Tibial artery (tissue), 4 donors: ENCODE measurements around the gene LRPPRC.

Experiments used
- DNase-seq, 2 donors: peaks; one replicate each; pipeline ENCODE4 v3.0.0-alpha.2; 2019
- H3K27ac ChIP-seq, 2 donors: fragments of 200-600 bp; sonication (generic) in 1 of 2; 1 replicate in 1 of 2; 2 replicates in 1 of 2; pipeline ENCODE4 v1.5.1; 2018 to 2019; ENCODE audit warnings: mild to moderate bottlenecking in 1 of 2
- H3K27me3 ChIP-seq, 2 donors: fragments of 200-600 bp; sonication (generic) in 1 of 2; one replicate each; pipeline versions ENCODE4 v1.5.1 to v1.6.0; 2016 to 2019
- H3K36me3 ChIP-seq, 3 donors: fragments of 200-600 bp; sonication (generic) in 2 of 3; one replicate each; pipeline ENCODE4 v1.5.1; 2016 to 2019; ENCODE audit warnings: mild to moderate bottlenecking in 2 of 3
- H3K4me1 ChIP-seq, 4 donors: fragments of 200-600 bp; sonication (generic) in 2 of 4; 1 replicate in 3 of 4; 2 replicates in 1 of 4; pipeline ENCODE4 v1.5.1; 2016 to 2019
- H3K4me3 ChIP-seq, 2 donors: fragments of 200-600 bp; sonication (generic) in 1 of 2; 1 replicate in 1 of 2; 2 replicates in 1 of 2; pipeline ENCODE4 v1.5.1; 2018 to 2019; ENCODE audit warnings: mild to moderate bottlenecking in 2 of 2
- H3K9me3 ChIP-seq, 3 donors: fragments of 200-600 bp; sonication (generic) in 1 of 3; one replicate each; pipeline ENCODE4 v1.5.1; 2016 to 2019
- CTCF ChIP-seq, 2 experiments: fragments of 200-600 bp in 1 of 2; fragments of 450-650 bp in 1 of 2; IDR thresholded peaks; one replicate each; pipeline ENCODE4 v1.5.1; 2017 to 2019; ENCODE audit warnings: antibody characterized with exemption in 2 of 2, mild to moderate bottlenecking in 1 of 2, moderate library complexity in 1 of 2
- intact Hi-C: fragments of 100-400 bp; cut with DNase I; formaldehyde crosslinking; loops from one replicate; pipeline ENCODE4 v1.15.0; 2023; ENCODE audit warnings: low total_unique reads

LRPPRC gene

DNA sequence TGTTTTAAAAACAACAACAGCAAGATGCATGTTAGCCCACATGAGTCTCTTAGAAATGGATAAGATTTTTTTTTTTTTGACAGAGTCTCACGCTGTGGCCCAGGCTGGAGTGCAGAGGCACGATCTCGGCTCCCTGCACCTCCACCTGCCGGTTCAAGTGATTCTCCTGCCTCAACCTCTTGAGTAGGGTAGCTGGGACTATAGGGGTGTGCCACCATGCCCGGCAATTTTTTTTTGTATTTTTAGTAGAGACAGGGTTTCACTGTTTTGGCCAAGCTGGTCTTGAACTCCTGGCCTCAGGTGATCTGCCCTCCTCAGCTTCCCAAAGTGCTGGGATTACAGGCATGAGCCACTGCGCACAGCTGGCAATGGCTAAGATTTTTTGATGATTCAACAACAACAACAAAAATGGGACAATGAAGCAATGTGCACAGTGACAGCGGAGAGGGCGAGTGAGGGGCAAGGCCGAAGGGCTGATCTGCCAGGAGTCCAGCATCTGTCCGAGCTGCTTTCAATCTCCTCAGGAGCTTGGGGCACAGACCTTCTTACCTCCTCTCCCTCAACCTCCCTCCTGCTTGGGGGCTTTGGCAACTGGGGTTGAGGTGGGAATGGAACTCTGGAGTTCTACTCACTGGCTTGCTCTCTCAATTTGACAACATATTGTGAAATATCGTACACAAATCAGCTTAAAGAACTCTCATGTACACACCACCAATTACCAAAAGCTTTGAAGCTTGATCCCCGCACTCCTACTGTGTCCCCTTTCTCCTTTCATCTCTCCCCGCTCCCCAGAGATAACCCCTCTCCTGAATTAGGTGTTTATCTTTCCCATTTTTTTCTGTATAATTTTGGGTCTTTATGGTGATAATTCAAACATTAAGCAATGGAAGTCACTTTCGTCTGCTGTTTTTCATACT lies 153.6 kb downstream of the LRPPRC start:
- H3K4me3 ChIP-seq = no peak overlapping the region
- DNase-seq = no peak
- H3K36me3 ChIP-seq = no peaks in the 10 kb centered on the region
- no peak overlapping the region for H3K27ac ChIP-seq
- H3K27me3 ChIP-seq = peaks cover 0 to 8% of the 10 kb centered on the region in 2 donors
- H3K9me3 ChIP-seq = no peaks in the 10 kb centered on the region
- no peak for TF ChIP-seq CTCF (IDR thresholded peaks at IDR 0.05)
- intact Hi-C loops = no loop called here
- no peaks in the 10 kb centered on the region for H3K4me1 ChIP-seq

- no peak for DNase-seq
- intact Hi-C loops = no loop called here
- no peaks in the 10 kb centered on the region for H3K36me3 ChIP-seq
- H3K27ac ChIP-seq = no peak overlapping the region
- no peak overlapping the region for H3K4me3 ChIP-seq
- no peaks in the 10 kb centered on the region for H3K9me3 ChIP-seq
- TF ChIP-seq CTCF (IDR thresholded peaks at IDR 0.05) = no peak
- peaks cover 0 to 8% of the 10 kb centered on the region in 2 donors for H3K27me3 ChIP-seq
- no peaks in the 10 kb centered on the region for H3K4me1 ChIP-seq
These were observed 154.8 kb downstream of the LRPPRC start for GRCh38 chr2:43840965-43841364.

- Histone ChIP-seq H3K4me1 (no peaks in the 10 kb centered on the region), H3K27me3 (peaks cover 0 to 8% of the 10 kb centered on the region in 2 donors), H3K27ac (no peak overlapping the region), H3K36me3 (no peaks in the 10 kb centered on the region), H3K9me3 (no peaks in the 10 kb centered on the region), H3K4me3 (no peak overlapping the region)
- TF ChIP-seq CTCF (IDR thresholded peaks at IDR 0.05) = no peak
- no peak for DNase-seq
- intact Hi-C loops = no loop called here
These were observed 155.8 kb downstream of the LRPPRC start for GRCh38 chr2:43839776-43840564.

DNA sequence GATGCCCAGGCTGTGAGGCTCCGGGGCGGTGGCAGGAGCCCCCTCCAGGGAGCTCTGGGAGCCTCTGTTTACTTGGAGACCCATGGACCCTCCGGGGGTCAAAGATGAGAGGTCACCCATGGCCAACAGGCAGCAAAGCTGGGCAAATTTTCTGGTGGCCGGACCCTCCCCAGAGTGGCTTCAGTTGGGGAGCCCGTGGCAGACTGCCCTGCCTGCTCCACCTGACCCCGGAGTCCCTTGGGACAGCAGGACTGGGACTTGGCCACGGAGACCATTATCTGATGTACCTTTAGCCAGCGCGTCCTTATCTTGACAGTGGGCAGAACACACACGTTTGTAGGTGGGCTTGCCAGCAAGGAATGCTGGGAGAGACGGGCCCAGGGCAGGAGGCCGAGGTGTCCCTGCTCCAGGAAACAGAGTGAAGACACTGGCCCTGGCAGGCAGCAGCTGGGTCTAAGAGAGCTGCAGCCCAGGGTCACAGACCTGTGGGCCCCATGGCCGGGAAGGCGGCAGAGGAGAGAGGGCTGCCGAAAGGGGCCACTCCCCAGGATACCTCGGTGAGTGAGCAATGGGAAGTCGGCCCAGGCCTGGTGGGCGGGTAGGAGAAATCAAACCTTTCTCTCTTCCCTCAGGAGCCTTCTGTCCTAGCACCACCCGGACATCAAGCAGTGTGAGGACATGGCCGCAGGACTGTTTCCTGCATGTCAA lies 157.1 kb downstream of the LRPPRC start, which contains the start of the genes ABCG5 and ABCG8:
TSS of gene ABCG5 (minus strand) at position 280 of the 708 bp plus-strand sequence. CDS start at position 120, 160 bp downstream.
TSS of gene ABCG8 (plus strand) at position 412 of the 708 bp plus-strand sequence. CDS start at position 495, 83 bp downstream.
- H3K9me3 ChIP-seq = no peaks in the 10 kb centered on the region
- H3K27ac ChIP-seq = no peak within 1 kb of the TSS
- DNase-seq = no peak
- TF ChIP-seq CTCF (IDR thresholded peaks at IDR 0.05) = no peak
- no peaks in the 10 kb centered on the region for H3K4me1 ChIP-seq
- no peak within 1 kb of the TSS for H3K4me3 ChIP-seq
- no peaks in the 10 kb centered on the region for H3K36me3 ChIP-seq
- intact Hi-C loops = no loop called here
- peaks cover 0 to 8% of the 10 kb centered on the region in 2 donors for H3K27me3 ChIP-seq

- TF ChIP-seq CTCF (IDR thresholded peaks at IDR 0.05) = no peak
- no peak overlapping the region for H3K27ac ChIP-seq
- intact Hi-C loops = no loop called here
These were observed 157.8 kb downstream of the LRPPRC start for GRCh38 chr2:43837831-43838559.

More at GRCh38 chr2:43837831-43838559, 157.8 kb downstream of the LRPPRC start:
- Histone ChIP-seq H3K4me3 (no peak overlapping the region), H3K9me3 (no peaks in the 10 kb centered on the region), H3K4me1 (no peaks in the 10 kb centered on the region), H3K27me3 (peaks cover 0 to 8% of the 10 kb centered on the region in 2 donors), H3K36me3 (no peaks in the 10 kb centered on the region)
- DNase-seq = no peak
